ENCODE data around the gene C2CD3. TPM values are rescaled to one million over a fixed set of nuclear protein-coding genes. Genes with fewer than 3 reads are reported as not detected.
"Not testable (repeated sequence)": the region's sequence is repeated elsewhere in the genome, so short reads cannot be mapped to it uniquely, and the experiment has no call there.

The C2CD3 gene
- total and polyA plus RNA-seq, 2 donors (not counting 1 experiment from before 2014, with no cell fraction given): 5.8 to 8.3 TPM

DNA sequence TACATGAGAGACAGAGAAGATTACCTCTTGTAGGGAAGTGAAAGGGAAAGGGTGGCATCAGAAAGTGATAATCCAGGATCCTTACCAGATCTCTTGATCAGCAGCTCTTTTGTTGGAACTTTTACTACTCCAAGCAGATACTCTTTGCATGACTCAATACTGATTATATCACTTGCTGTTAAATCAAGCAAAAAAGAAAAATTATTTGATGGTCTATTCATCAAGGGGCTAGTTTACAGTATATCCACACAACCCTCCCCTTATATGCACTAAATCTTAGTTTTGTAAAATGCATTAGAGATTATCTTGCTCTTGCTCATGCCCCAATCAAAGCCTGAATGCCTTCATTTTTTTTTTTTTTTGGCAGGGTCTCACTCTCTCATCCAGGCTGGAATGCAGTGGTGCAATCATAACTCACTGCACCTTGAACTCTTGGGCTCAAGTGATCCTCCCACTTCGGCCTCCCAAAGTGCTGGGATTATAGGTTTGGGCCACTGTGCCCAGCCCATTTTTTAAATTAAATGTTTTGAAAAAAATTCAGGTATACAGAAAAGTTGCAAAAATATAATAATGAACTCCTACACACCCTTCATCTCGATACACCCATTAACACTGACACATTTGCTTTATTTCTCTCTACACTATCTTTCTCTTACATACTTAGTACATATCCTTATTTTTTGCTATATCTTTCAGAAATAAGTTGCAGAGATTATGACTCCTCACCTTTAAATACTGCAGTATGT lies 85.8 kb downstream of the C2CD3 start:
- peak in 1 of 2 donors; percentile 71 for DNase-seq (ENCODE audit: low read depth in 2 of 2)

DNA sequence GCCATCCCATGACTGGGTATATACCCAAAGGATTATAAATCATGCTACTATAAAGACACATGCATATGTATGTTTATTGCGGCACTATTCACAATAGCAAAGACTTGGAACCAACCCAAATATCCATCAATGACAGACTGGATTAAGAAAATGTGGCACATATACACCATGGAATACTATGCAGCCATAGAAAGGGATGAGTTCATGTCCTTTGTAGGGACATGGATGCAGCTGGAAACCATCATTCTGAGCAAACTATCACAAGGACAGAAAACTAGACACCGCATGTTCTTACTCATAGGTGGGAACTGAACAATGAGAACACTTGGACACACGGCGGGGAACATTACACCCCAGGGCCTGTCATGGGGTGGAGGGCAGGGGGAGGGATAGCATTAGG lies 86.9 kb downstream of the C2CD3 start:
- not testable (repeated sequence) for H3K4me3 ChIP-seq (replicated peaks in 1 of 4; ENCODE audit: control extremely low read depth in 1 of 4, insufficient read depth in 1 of 4, low read depth in 3 of 4, low read length in 4 of 4); H3K27ac ChIP-seq (ENCODE audit: insufficient read depth, low read length); H3K4me1 ChIP-seq (ENCODE audit: control insufficient read depth, extremely low read depth, insufficient read depth, low read length); H3K36me3 ChIP-seq (ENCODE audit: control insufficient read depth, insufficient read depth, low read length); DNase-seq (ENCODE audit: low read depth in 2 of 2); H3K79me2 ChIP-seq (ENCODE audit: control insufficient read depth, insufficient read depth, low read length); H3K27me3 ChIP-seq (ENCODE audit: control insufficient read depth, insufficient read depth, low read length); H3K9me3 ChIP-seq (ENCODE audit: control insufficient read depth, insufficient read depth, low read depth, low read length); H2AFZ ChIP-seq (ENCODE audit: low read length); H3K9ac ChIP-seq (ENCODE audit: insufficient read depth, low read length); H4K20me1 ChIP-seq (ENCODE audit: control insufficient read depth, extremely low read depth, insufficient read depth, low read length); H3K4me2 ChIP-seq (ENCODE audit: extremely low read depth, insufficient read depth, low read length)

More for the DNA sequence above, 85.8 kb downstream of the C2CD3 start:
- Histone ChIP-seq H2AFZ (ENCODE audit: low read length) (no peak overlapping the region), H3K4me1 (ENCODE audit: control insufficient read depth, extremely low read depth, insufficient read depth, low read length) (no peaks in the 10 kb centered on the region), H3K27ac (ENCODE audit: insufficient read depth, low read length) (no peak overlapping the region), H3K27me3 (ENCODE audit: control insufficient read depth, insufficient read depth, low read length) (no peaks in the 10 kb centered on the region), H3K4me3 (replicated peaks in 1 of 4; ENCODE audit: control extremely low read depth in 1 of 4, insufficient read depth in 1 of 4, low read depth in 3 of 4, low read length in 4 of 4) (no peak overlapping the region), H4K20me1 (ENCODE audit: control insufficient read depth, extremely low read depth, insufficient read depth, low read length) (no peaks in the 10 kb centered on the region), H3K9me3 (ENCODE audit: control insufficient read depth, insufficient read depth, low read depth, low read length) (no peaks in the 10 kb centered on the region), H3K9ac (ENCODE audit: insufficient read depth, low read length) (no peak overlapping the region), H3K4me2 (ENCODE audit: extremely low read depth, insufficient read depth, low read length) (no peak overlapping the region), H3K79me2 (ENCODE audit: control insufficient read depth, insufficient read depth, low read length) (no peaks in the 10 kb centered on the region), H3K36me3 (ENCODE audit: control insufficient read depth, insufficient read depth, low read length) (peaks cover 2% of the 10 kb centered on the region)
- TF ChIP-seq EZH2 (IDR thresholded peaks at IDR 0.05; ENCODE audit: low read length, missing control alignments) (no peak), CTCF (conservative IDR thresholded peaks at IDR 0.05 in 1 of 2, IDR thresholded peaks at IDR 0.05 in 1 of 2; ENCODE audit: low read depth in 1 of 2, low read length in 2 of 2) (no peak)

DNA sequence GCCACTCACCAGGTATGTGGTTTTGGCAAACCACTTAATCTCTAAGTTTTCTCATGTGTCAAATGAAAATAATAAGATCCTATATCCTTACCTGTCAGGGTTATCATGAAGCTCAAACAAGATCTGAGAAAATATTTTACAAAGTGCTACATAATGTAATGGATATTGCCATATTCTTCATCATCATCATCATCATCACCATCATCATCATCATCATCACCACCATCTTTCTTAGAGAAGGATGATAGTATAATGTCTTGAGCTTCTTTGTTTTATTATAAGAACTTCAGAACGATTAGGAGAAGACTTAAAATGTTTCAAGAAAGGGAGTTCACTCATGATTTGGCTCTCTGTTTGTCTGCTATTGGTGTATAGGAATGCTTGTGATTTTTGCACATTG lies 89.4 kb downstream of the C2CD3 start:
- H3K27me3 ChIP-seq (ENCODE audit: control insufficient read depth, insufficient read depth, low read length): no peaks in the 10 kb centered on the region
- H3K4me1 ChIP-seq (ENCODE audit: control insufficient read depth, extremely low read depth, insufficient read depth, low read length): no peaks in the 10 kb centered on the region
- no peak overlapping the region for H2AFZ ChIP-seq (ENCODE audit: low read length)
- H3K27ac ChIP-seq (ENCODE audit: insufficient read depth, low read length): no peak overlapping the region
- no peaks in the 10 kb centered on the region for H4K20me1 ChIP-seq (ENCODE audit: control insufficient read depth, extremely low read depth, insufficient read depth, low read length)
- no peaks in the 10 kb centered on the region for H3K79me2 ChIP-seq (ENCODE audit: control insufficient read depth, insufficient read depth, low read length)
- H3K4me3 ChIP-seq (replicated peaks in 1 of 4; ENCODE audit: control extremely low read depth in 1 of 4, insufficient read depth in 1 of 4, low read depth in 3 of 4, low read length in 4 of 4): no peak overlapping the region
- no peak for DNase-seq (ENCODE audit: low read depth in 2 of 2)
- peaks cover 3% of the 10 kb centered on the region for H3K36me3 ChIP-seq (ENCODE audit: control insufficient read depth, insufficient read depth, low read length)
- H3K9me3 ChIP-seq (ENCODE audit: control insufficient read depth, insufficient read depth, low read depth, low read length): no peaks in the 10 kb centered on the region
- no peak overlapping the region for H3K4me2 ChIP-seq (ENCODE audit: extremely low read depth, insufficient read depth, low read length)
- H3K9ac ChIP-seq (ENCODE audit: insufficient read depth, low read length): no peak overlapping the region
- TF ChIP-seq EZH2 (IDR thresholded peaks at IDR 0.05; ENCODE audit: low read length, missing control alignments) (no peak), CTCF (conservative IDR thresholded peaks at IDR 0.05 in 1 of 2, IDR thresholded peaks at IDR 0.05 in 1 of 2; ENCODE audit: low read depth in 1 of 2, low read length in 2 of 2) (no peak)
